CD4-positive, alpha-beta T cell treated with Interleukin-2 at 100 ng/mL for 4 hours (primary cell): ENCODE data around the gene LBH.

Source experiments
- DNase-seq: peaks from one replicate; pipeline ENCODE4 v3.0.0-alpha.2; 2020; ENCODE audit warnings: low spot score

Gene LBH

GRCh38 chr2:30305235-30305634 lies 73.9 kb downstream of the LBH start:
- DNase-seq = no peak

- DNase-seq = no peak
Measured at GRCh38 chr2:30306522-30306921, 75.2 kb downstream of the LBH start.

GRCh38 chr2:30308280-30308679 lies 76.9 kb downstream of the LBH start:
- no peak for DNase-seq
